H9 (cell line): ENCODE data around the gene LAMA3. TPM values are rescaled to one million over a fixed set of nuclear protein-coding genes. Genes with fewer than 3 reads are reported as not detected.

Source experiments
- DNase-seq: peaks from one replicate; pipeline ENCODE4 v3.0.0-alpha.2; 2017
- H2AFZ ChIP-seq: one replicate; pipeline ENCODE4 v1.6.1; 2013; ENCODE audit warnings: mild to moderate bottlenecking, low read length, control low read depth, moderate library complexity
- H2AK5ac ChIP-seq: 2 replicates; pipeline ENCODE4 v1.6.1; 2013; ENCODE audit warnings: low read length, control low read depth, mixed read lengths; ENCODE audit not compliant: insufficient read length
- H2BK120ac ChIP-seq: one replicate; pipeline ENCODE4 v1.6.1; 2013; ENCODE audit warnings: low read depth, mild to moderate bottlenecking, low read length, control low read depth, inconsistent platforms; ENCODE audit not compliant: poor library complexity, severe bottlenecking
- H2BK12ac ChIP-seq: 2 replicates; pipeline ENCODE4 v1.6.1; 2013; ENCODE audit warnings: low read length, control low read depth, mixed read lengths, low read depth; ENCODE audit not compliant: insufficient read length
- H2BK15ac ChIP-seq: 2 replicates; pipeline ENCODE4 v1.6.1; 2013; ENCODE audit warnings: low read depth, low read length, control low read depth
- H2BK20ac ChIP-seq: one replicate; pipeline ENCODE4 v1.6.1; 2013; ENCODE audit warnings: low read depth, mild to moderate bottlenecking, low read length, control low read depth, inconsistent platforms; ENCODE audit not compliant: poor library complexity, severe bottlenecking
- H2BK5ac ChIP-seq: 2 replicates; pipeline ENCODE4 v1.6.1; 2013; ENCODE audit warnings: low read length, control low read depth, mixed read lengths; ENCODE audit not compliant: insufficient read length
- H3K14ac ChIP-seq: 2 replicates; pipeline ENCODE4 v1.6.1; 2013; ENCODE audit warnings: low read length, control low read depth; ENCODE audit not compliant: insufficient read depth
- H3K18ac ChIP-seq: 2 replicates; pipeline ENCODE4 v1.6.1; 2013; ENCODE audit warnings: low read depth, mild to moderate bottlenecking, mixed read lengths, low read length, control low read depth; ENCODE audit not compliant: insufficient read length
- H3K23ac ChIP-seq: 2 replicates; pipeline ENCODE4 v1.6.1; 2013; ENCODE audit warnings: low read length, control low read depth, mixed read lengths, low read depth; ENCODE audit not compliant: insufficient read length
- H3K23me2 ChIP-seq: 2 replicates; pipeline ENCODE4 v1.6.1; 2013; ENCODE audit warnings: low read depth, mild to moderate bottlenecking, mixed read lengths, low read length, control low read depth; ENCODE audit not compliant: insufficient read length, poor library complexity, severe bottlenecking
- H3K27ac ChIP-seq: 2 replicates; pipeline ENCODE4 v1.5.1; 2013; ENCODE audit warnings: low read length, control low read depth, mixed read lengths, low read depth; ENCODE audit not compliant: insufficient read length
- H3K27me3 ChIP-seq: 2 replicates; pipeline ENCODE4 v1.6.1; 2013; ENCODE audit warnings: low read length, control low read depth, inconsistent platforms; ENCODE audit not compliant: insufficient read depth
- H3K4ac ChIP-seq: 2 replicates; pipeline ENCODE4 v1.6.1; 2013; ENCODE audit warnings: low read depth, mild to moderate bottlenecking, control low read depth, inconsistent platforms, low read length, moderate library complexity
- H3K4me1 ChIP-seq: 2 replicates; pipeline ENCODE4 v1.6.1; 2013; ENCODE audit warnings: low read length, control low read depth, inconsistent platforms; ENCODE audit not compliant: insufficient read depth
- H3K4me2 ChIP-seq: 2 replicates; pipeline ENCODE4 v1.6.1; 2013; ENCODE audit warnings: low read length, control low read depth, mixed read lengths; ENCODE audit not compliant: insufficient read length, insufficient read depth
- H3K56ac ChIP-seq: 2 replicates; pipeline ENCODE4 v1.6.1; 2013; ENCODE audit warnings: low read depth, mild to moderate bottlenecking, mixed read lengths, low read length, control low read depth; ENCODE audit not compliant: insufficient read length
- H3K79me1 ChIP-seq: 2 replicates; pipeline ENCODE4 v1.6.1; 2013; ENCODE audit warnings: low read depth, mild to moderate bottlenecking, moderate library complexity, low read length, control low read depth, inconsistent platforms; ENCODE audit not compliant: insufficient read depth, poor library complexity, severe bottlenecking
- H3K79me2 ChIP-seq: 2 replicates; pipeline ENCODE4 v1.6.1; 2013; ENCODE audit warnings: low read length, control low read depth, inconsistent platforms; ENCODE audit not compliant: insufficient read depth
- H3K9ac ChIP-seq: 2 replicates; pipeline ENCODE4 v1.6.1; 2013; ENCODE audit warnings: low read length, control low read depth, mixed read lengths; ENCODE audit not compliant: insufficient read length; ENCODE audit errors: extremely low read depth
- H3K9me3 ChIP-seq: one replicate; pipeline ENCODE4 v1.6.1; 2013; ENCODE audit warnings: low read depth, low read length, inconsistent platforms; ENCODE audit not compliant: control insufficient read depth
- H3T11ph ChIP-seq: one replicate; pipeline ENCODE4 v1.6.1; 2013; ENCODE audit warnings: mild to moderate bottlenecking, low read length, control low read depth, inconsistent platforms
- H4K20me1 ChIP-seq: one replicate; pipeline ENCODE4 v1.6.1; 2013; ENCODE audit not compliant: control insufficient read depth, insufficient read length, insufficient read depth
- H4K5ac ChIP-seq: 2 replicates; pipeline ENCODE4 v1.6.1; 2013; ENCODE audit warnings: low read depth, mild to moderate bottlenecking, mixed read lengths, low read length, control low read depth; ENCODE audit not compliant: insufficient read length
- H4K8ac ChIP-seq: replicated peaks from 2 replicates; pipeline ENCODE4 v1.6.1; 2013; ENCODE audit warnings: low read length, control low read depth, mixed read lengths, low read depth; ENCODE audit not compliant: insufficient read length
- H4K91ac ChIP-seq: 2 replicates; pipeline ENCODE4 v1.6.1; 2013; ENCODE audit warnings: low read depth, mild to moderate bottlenecking, moderate library complexity, mixed read lengths, low read length, control low read depth; ENCODE audit not compliant: insufficient read length
- H3K27ac Mint-ChIP-seq, 3 experiments: 2 replicates in 2 of 3; 3 replicates in 1 of 3; pipeline ENCODE4 v1.8.0; 2020 to 2021; ENCODE audit warnings: mixed read lengths in 3 of 3, mild to moderate bottlenecking in 1 of 3, moderate library complexity in 1 of 3
- H3K27me3 Mint-ChIP-seq: 2 replicates; pipeline ENCODE4 v1.8.0; 2021; ENCODE audit warnings: low read depth, mild to moderate bottlenecking, moderate library complexity, mixed read lengths
- H3K36me3 Mint-ChIP-seq, 3 experiments: 2 replicates in 2 of 3; 3 replicates in 1 of 3; pipeline ENCODE4 v1.8.0; 2020 to 2021; ENCODE audit warnings: low read depth in 3 of 3, mixed read lengths in 3 of 3; ENCODE audit not compliant: insufficient read depth in 1 of 3
- H3K4me1 Mint-ChIP-seq, 2 experiments: 2 replicates each; pipeline ENCODE4 v1.8.0; 2020; ENCODE audit warnings: mixed read lengths in 2 of 2
- H3K4me3 Mint-ChIP-seq, 2 experiments: 2 replicates in 1 of 2; 3 replicates in 1 of 2; pipeline ENCODE4 v1.8.0; 2020 to 2021; ENCODE audit warnings: mild to moderate bottlenecking in 2 of 2, mixed read lengths in 2 of 2, moderate library complexity in 1 of 2
- H3K9me3 Mint-ChIP-seq, 2 experiments: 2 replicates in 1 of 2; 3 replicates in 1 of 2; pipeline ENCODE4 v1.8.0; 2020; ENCODE audit warnings: mild to moderate bottlenecking in 2 of 2, mixed read lengths in 2 of 2, moderate library complexity in 1 of 2
- CTCF ChIP-seq: fragments of 200-600 bp; sonication (generic); conservative IDR thresholded peaks from 3 replicates; pipeline ENCODE4 v1.8.0; 2021; ENCODE audit warnings: antibody characterized with exemption, mild to moderate bottlenecking
- WGBS: extraction: QIAGEN DNeasy Blood & Tissue Kit; methylation state at CpG from one replicate; pipeline ENCODE4 v1.1.7; 2013; ENCODE audit warnings: missing lambda C conversion rate, low lambda C conversion rate, mixed read lengths; ENCODE audit not compliant: insufficient read length; ENCODE audit errors: extremely low coverage; 5-methylcytosine and 5-hydroxymethylcytosine counted together
- total RNA-seq: library from RNA; stranded (reverse); gene quantifications from 2 replicates; pipeline ENCODE4 v1.2.1, GENCODE V29; 2021

LAMA3 gene
- total RNA-seq, 1 experiment from 2014 or later: 0.33 TPM

GRCh38 chr18:23897733-23898132, 208.5 kb downstream of the LAMA3 start:
- no peaks in the 10 kb centered on the region for H4K20me1 ChIP-seq
- H2BK20ac ChIP-seq: no peak overlapping the region
- H3K4me1 ChIP-seq: no peaks in the 10 kb centered on the region; the same call in 1 of the 2 replicates
- no peak overlapping the region for H4K8ac ChIP-seq
- Mint-ChIP-seq H3K9me3 (no peaks in the 10 kb centered on the region), H3K4me1 (peaks cover 9% of the 10 kb centered on the region in 2 experiments), H3K27ac (no peak overlapping the region), H3K4me3 (no peak overlapping the region), H3K36me3 (no peaks in the 10 kb centered on the region), H3K27me3 (no peaks in the 10 kb centered on the region)
- H3K27ac ChIP-seq: no peak overlapping the region
- no peaks in the 10 kb centered on the region for H3K9me3 ChIP-seq
- TF ChIP-seq CTCF: no peak
- no peaks in the 10 kb centered on the region for H3K79me2 ChIP-seq
- H3K4ac ChIP-seq: no peak overlapping the region
- WGBS: no CpG with 5 or more reads among the region's 5 CpGs
- H2AFZ ChIP-seq: no peak overlapping the region
- H3K23ac ChIP-seq: no peak overlapping the region
- H3K4me2 ChIP-seq: no peak overlapping the region
- H3T11ph ChIP-seq: no peak overlapping the region
- no peaks in the 10 kb centered on the region for H3K27me3 ChIP-seq
- H2BK15ac ChIP-seq: no peak overlapping the region
- H4K91ac ChIP-seq: no peak overlapping the region
- no peak overlapping the region for H2BK120ac ChIP-seq
- no peak for DNase-seq
- H2BK5ac ChIP-seq: no peak overlapping the region
- no peak overlapping the region for H3K9ac ChIP-seq
- no peak overlapping the region for H3K18ac ChIP-seq
- no peak overlapping the region for H2BK12ac ChIP-seq
- no peaks in the 10 kb centered on the region for H3K23me2 ChIP-seq
- no peaks in the 10 kb centered on the region for H3K79me1 ChIP-seq
- no peak overlapping the region for H3K56ac ChIP-seq
- H3K14ac ChIP-seq: no peak overlapping the region
- H2AK5ac ChIP-seq: no peak overlapping the region
- H4K5ac ChIP-seq: no peak overlapping the region
